Astrocyte of the spinal cord (primary cell): ENCODE data around the gene KLK13.

Experiments used
- DNase-seq: peaks from one replicate; pipeline ENCODE4 v3.0.0; 2011; ENCODE audit warnings: low read depth, low spot score
- H3K4me3 ChIP-seq: 2 replicates; pipeline ENCODE4 v1.5.1; 2011; ENCODE audit warnings: low read depth, mild to moderate bottlenecking, low read length, moderate library complexity
- in situ Hi-C: cut with HindIII; loops from 2 replicates; pipeline ENCODE4 v1.10.0; 2017; ENCODE audit warnings: low sequenced_read_pairs
- TF ChIP-seq, protein P1 (sequence below): IDR thresholded peaks from 2 replicates; pipeline ENCODE4 v1.5.1; 2012; ENCODE audit warnings: low read depth, mild to moderate bottlenecking, low read length, inconsistent platforms

KLK13 gene

GRCh38 chr19:51066393-51067186, 1.7 kb upstream of the KLK13 start:
- no peak overlapping the region for H3K4me3 ChIP-seq
- DNase-seq = no peak
- in situ Hi-C loops = no loop called here
- TF ChIP-seq, protein P1, sequence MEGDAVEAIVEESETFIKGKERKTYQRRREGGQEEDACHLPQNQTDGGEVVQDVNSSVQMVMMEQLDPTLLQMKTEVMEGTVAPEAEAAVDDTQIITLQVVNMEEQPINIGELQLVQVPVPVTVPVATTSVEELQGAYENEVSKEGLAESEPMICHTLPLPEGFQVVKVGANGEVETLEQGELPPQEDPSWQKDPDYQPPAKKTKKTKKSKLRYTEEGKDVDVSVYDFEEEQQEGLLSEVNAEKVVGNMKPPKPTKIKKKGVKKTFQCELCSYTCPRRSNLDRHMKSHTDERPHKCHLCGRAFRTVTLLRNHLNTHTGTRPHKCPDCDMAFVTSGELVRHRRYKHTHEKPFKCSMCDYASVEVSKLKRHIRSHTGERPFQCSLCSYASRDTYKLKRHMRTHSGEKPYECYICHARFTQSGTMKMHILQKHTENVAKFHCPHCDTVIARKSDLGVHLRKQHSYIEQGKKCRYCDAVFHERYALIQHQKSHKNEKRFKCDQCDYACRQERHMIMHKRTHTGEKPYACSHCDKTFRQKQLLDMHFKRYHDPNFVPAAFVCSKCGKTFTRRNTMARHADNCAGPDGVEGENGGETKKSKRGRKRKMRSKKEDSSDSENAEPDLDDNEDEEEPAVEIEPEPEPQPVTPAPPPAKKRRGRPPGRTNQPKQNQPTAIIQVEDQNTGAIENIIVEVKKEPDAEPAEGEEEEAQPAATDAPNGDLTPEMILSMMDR = no peak

- in situ Hi-C loops = no loop called here
- no peak overlapping the region for H3K4me3 ChIP-seq
- TF ChIP-seq, protein P1 = no peak
- DNase-seq = no peak
These were observed 499 bp upstream of the KLK13 start for GRCh38 chr19:51065221-51065960.

DNA sequence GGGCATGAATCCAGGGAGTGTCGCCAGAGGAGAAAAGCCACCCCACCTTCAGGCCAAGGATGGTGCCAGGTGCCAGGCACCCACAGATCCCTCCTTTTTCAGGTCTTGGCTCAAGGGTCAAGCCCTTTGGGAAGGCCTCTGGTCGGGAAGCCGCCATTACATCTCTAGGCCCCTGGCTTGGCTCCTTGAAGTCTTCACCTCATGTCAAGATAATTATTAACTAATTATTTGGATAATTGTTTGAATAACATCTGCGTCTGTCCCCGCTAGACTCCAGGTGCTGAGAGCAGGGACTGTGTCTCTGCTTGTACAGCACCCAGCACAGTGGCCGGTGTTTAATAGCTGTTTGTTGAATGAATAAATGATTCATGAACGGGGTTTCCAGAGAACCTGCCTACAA, 1.2 kb downstream of the KLK13 start:
- no peak overlapping the region for H3K4me3 ChIP-seq
- in situ Hi-C loops = no loop called here
- DNase-seq = no peak
- TF ChIP-seq, protein P1 = no peak

- in situ Hi-C loops = no loop called here
- TF ChIP-seq, protein P1 = no peak
- H3K4me3 ChIP-seq = no peak overlapping the region
- no peak for DNase-seq
These were observed 3.9 kb downstream of the KLK13 start for GRCh38 chr19:51060973-51061372.

DNA sequence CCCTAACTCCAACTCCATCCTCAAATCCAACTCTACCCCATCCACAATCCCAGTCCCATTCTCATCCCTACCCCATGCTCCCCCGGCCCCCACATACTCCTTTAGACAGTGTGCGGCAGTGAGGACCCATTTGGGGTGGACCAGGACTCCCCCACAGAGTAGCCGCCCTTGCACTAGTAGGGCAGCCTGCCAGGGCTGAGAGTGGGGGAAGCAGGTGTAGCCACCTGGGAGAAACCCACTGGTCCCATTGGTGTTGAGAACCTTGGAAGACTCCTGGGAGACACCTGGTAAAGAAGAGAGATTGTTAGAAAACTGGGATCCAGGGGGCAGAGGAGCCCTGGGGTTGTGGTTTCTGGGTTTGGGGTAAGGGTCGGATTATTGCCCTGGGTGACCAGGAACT, 4.6 kb downstream of the KLK13 start:
- TF ChIP-seq, protein P1 = no peak
- in situ Hi-C loops = no loop called here
- H3K4me3 ChIP-seq = no peak overlapping the region
- no peak for DNase-seq

DNA sequence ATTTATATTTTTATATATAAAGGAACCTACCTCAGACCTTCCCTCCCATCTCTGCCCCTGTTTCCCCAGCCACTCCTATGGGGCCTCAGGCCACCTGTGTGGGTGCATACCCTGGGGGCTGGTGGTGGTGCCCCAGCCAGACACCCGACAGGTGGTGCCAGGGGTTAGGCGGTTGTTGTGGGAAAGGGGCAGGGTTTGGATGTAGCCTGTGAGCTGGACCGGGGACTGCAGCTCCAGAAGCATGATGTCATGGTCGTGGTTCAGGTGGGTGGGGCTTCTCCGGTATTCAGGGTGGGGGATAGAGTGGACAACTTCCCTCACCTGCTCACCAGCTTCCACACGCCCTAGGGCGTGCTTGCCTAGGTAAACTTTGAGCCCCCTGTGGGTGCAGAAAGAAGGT, 5.2 kb downstream of the KLK13 start:
- no peak for DNase-seq
- TF ChIP-seq, protein P1 = no peak
- in situ Hi-C loops = no loop called here
- no peak overlapping the region for H3K4me3 ChIP-seq
